GM18511 (cell line): ENCODE data around the gene BBS12.

ENCODE experiments used
- ATAC-seq: cut with Tn5 transposase; IDR thresholded peaks from one replicate; pipeline ENCODE4 v1.9.1; 2021; ENCODE audit warnings: mild to moderate bottlenecking, moderate library complexity; ENCODE audit not compliant: unreplicated experiment

Gene BBS12

GRCh38 chr4:122712782-122713181 is 19.7 kb upstream of the BBS12 start:
- no peak for ATAC-seq

GRCh38 chr4:122715221-122715620 is 17.3 kb upstream of the BBS12 start:
- no peak for ATAC-seq

- peak; percentile 91 for ATAC-seq
These were observed 15.6 kb upstream of the BBS12 start for GRCh38 chr4:122716825-122717448.

GRCh38 chr4:122718281-122718680 is 14.2 kb upstream of the BBS12 start:
- ATAC-seq: no peak

- ATAC-seq: no peak
These were observed 10.2 kb upstream of the BBS12 start for GRCh38 chr4:122722256-122722655.

GRCh38 chr4:122728856-122729255 is 3.6 kb upstream of the BBS12 start:
- ATAC-seq: no peak

GRCh38 chr4:122731676-122732075 is 828 bp upstream of the BBS12 start:
- ATAC-seq: no peak

GRCh38 chr4:122733787-122734120 is 1.2 kb downstream of the BBS12 start:
- no peak for ATAC-seq

GRCh38 chr4:122739174-122739573 is 6.7 kb downstream of the BBS12 start:
- ATAC-seq: no peak

GRCh38 chr4:122742933-122743829 is 10.7 kb downstream of the BBS12 start:
- no peak for ATAC-seq

- ATAC-seq: no peak
These were observed 11.7 kb downstream of the BBS12 start for GRCh38 chr4:122744229-122744628.

- ATAC-seq: no peak
These were observed 14.0 kb downstream of the BBS12 start for GRCh38 chr4:122746485-122746965.

- no peak for ATAC-seq
These were observed 14.6 kb downstream of the BBS12 start for GRCh38 chr4:122747068-122747467.

- ATAC-seq: no peak
These were observed 15.4 kb downstream of the BBS12 start for GRCh38 chr4:122747883-122748282.

GRCh38 chr4:122749704-122750454 is 17.4 kb downstream of the BBS12 start:
- no peak for ATAC-seq

- no peak for ATAC-seq
These were observed 23.2 kb downstream of the BBS12 start for GRCh38 chr4:122755675-122756074.

GRCh38 chr4:122758033-122758432 is 25.5 kb downstream of the BBS12 start:
- ATAC-seq: peak; percentile 51

GRCh38 chr4:122759639-122760310 is 27.3 kb downstream of the BBS12 start:
- no peak for ATAC-seq

GRCh38 chr4:122762520-122762919 is 30.0 kb downstream of the BBS12 start:
- ATAC-seq: no peak

GRCh38 chr4:122762966-122763716 is 30.6 kb downstream of the BBS12 start:
- ATAC-seq: no peak
